Activated naive CD4-positive, alpha-beta T cell treated with anti-CD3 and anti-CD28 coated beads, Interleukin-2, amount 50 U/mL, for 24 hours (primary cell): ENCODE measurements around the gene OR10G3.
A peak's percentile ranks its signal among the peaks of the same experiment; 100 is the strongest.

Experiments used
- H3K27ac Mint-ChIP-seq: one replicate; pipeline ENCODE4 v1.8.0; 2021; ENCODE audit warnings: mild to moderate bottlenecking, mixed read lengths
- H3K27me3 Mint-ChIP-seq: one replicate; pipeline ENCODE4 v1.8.0; 2021; ENCODE audit warnings: mixed read lengths
- H3K36me3 Mint-ChIP-seq: one replicate; pipeline ENCODE4 v1.8.0; 2021; ENCODE audit warnings: mixed read lengths
- H3K4me1 Mint-ChIP-seq: one replicate; pipeline ENCODE4 v1.8.0; 2021; ENCODE audit warnings: mixed read lengths
- H3K4me3 Mint-ChIP-seq: one replicate; pipeline ENCODE4 v1.8.0; 2021; ENCODE audit warnings: mild to moderate bottlenecking, mixed read lengths
- H3K9me3 Mint-ChIP-seq: one replicate; pipeline ENCODE4 v1.8.0; 2021; ENCODE audit warnings: mixed read lengths

The OR10G3 gene

DNA sequence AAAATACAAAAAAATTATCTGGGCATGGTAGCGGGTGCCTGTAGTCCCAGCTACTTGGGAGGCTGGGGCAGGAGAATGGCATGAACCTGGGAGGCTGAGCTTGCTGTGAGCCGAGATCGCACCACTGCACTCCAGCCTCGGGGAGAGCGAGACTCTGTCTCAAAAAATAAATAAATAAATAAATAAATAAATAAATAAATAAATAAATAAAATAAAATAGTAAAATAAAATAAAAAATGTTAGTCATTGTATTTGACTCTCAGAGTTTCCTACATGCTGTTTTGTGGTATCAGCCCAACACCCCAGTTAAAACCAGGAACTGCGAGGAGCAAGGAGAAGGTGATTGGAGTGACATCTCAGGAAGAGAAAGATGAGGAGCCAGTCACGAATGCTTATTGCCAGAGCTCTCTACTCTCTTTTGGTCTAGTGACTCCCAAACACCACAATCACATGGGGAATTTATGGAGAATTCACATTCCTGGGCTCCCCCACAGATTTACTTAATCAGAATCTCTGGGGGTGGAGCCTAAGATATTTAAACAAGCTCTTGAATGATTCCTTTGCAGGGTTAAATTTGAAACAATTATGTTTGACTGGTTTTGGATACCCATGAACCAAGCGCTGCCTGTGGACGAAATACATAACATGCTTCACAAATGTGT, 38.3 kb downstream of the OR10G3 start:
- Mint-ChIP-seq H3K36me3 (peaks cover 4% of the 10 kb centered on the region), H3K27me3 (peaks cover 24% of the 10 kb centered on the region), H3K27ac (no peak overlapping the region)

DNA sequence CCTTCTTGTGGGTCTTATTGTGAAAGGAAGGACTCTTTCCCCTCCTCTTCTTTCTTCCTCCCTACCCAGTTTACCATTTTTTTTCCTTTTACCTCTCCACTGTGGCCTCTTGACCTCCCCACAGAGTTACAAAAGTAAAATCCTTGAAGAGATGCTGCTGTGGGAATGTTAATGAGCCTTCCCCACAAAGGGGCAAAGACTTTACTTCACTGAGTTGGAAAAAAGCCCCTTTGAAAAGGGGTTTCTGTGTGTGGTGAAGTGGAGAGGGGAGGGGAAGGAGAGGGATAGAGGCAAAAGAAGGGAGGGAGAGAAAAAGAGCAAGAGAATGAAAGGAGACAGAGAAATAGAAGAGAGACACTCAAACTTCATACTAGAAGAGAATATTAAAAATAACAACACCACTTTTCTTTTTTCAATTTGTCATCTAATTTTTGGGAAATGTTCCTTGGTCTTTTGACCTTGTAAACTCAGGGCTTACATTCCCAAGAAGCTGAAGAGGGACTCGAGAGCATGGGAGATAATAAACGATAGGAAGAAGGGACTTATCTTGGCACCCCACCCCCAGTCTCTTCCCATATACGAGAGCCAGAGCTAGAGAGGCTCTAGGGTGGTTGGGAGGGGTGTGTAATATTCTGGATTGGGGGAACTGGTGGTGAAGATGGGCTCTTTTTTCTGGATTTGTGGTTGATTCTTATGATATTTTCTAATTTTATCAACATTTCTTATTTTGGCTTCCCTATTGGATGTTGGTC, 40.5 kb downstream of the OR10G3 start:
- Mint-ChIP-seq H3K4me1 (peaks cover 9% of the 10 kb centered on the region), H3K9me3 (no peaks in the 10 kb centered on the region), H3K4me3 (no peak overlapping the region), H3K27me3 (peaks cover 36% of the 10 kb centered on the region), H3K27ac (no peak overlapping the region), H3K36me3 (peaks cover 8% of the 10 kb centered on the region)

More for the DNA sequence above, 38.3 kb downstream of the OR10G3 start:
- Mint-ChIP-seq H3K4me3 (no peak overlapping the region), H3K9me3 (no peaks in the 10 kb centered on the region), H3K4me1 (peaks cover 5% of the 10 kb centered on the region)

DNA sequence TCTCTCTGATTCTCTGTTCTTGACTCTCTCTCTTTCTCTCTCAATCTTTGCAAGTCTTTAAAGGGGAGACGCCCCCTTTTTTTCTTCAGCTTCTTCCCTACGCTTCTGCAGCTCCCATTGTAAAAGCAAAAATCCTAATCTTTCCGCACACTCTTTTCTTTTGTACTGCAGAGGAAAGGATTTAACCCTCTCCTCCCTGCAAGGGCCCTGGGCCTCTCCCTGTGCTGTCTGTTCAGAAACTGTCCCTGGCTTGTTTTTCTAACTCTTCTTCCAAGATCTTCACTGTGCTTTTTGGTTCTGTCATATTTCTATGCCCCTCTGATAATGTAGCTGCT, 42.8 kb downstream of the OR10G3 start:
- Mint-ChIP-seq H3K36me3 (peaks cover 6% of the 10 kb centered on the region), H3K4me1 (peaks cover 9% of the 10 kb centered on the region), H3K27ac (no peak overlapping the region), H3K27me3 (peaks cover 36% of the 10 kb centered on the region), H3K9me3 (no peaks in the 10 kb centered on the region), H3K4me3 (no peak overlapping the region)

DNA sequence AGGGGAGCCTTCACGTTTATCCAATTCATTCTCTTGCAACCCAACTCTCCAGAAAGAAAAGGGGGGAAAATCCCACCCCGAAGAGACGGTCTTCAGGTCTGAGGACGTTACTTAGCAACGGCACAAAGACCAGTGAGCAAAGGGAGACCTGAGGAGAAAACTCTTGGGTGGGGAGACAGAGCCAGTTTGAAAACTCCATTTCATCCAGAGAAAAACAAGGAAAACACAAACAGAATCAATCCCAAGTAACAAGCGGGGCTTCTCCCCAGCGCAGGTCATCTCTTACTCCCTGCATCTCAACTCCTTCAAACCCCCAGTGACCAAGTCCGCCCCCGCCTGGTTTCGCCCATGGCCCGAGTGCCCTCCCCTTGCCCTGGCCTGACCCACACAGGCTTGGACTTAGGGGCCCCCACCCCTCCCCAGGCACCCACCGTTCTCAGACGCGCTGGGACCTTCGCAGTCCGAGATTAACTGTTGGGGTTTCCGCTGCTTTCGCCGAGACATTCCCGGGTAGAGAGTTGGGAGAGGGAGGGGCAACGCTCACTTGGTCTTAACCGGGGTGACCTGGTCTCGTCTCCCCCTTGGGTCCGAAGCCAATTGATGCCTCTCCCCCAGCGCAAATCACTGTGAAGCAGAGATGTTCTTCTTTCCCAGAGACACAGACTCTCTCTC, 43.3 kb downstream of the OR10G3 start:
- peaks cover 36% of the 10 kb centered on the region for H3K27me3 Mint-ChIP-seq
- peaks cover 6% of the 10 kb centered on the region for H3K36me3 Mint-ChIP-seq
- no peak overlapping the region for H3K27ac Mint-ChIP-seq
- H3K4me1 Mint-ChIP-seq: peaks cover 9% of the 10 kb centered on the region
- no peaks in the 10 kb centered on the region for H3K9me3 Mint-ChIP-seq
- no peak overlapping the region for H3K4me3 Mint-ChIP-seq

DNA sequence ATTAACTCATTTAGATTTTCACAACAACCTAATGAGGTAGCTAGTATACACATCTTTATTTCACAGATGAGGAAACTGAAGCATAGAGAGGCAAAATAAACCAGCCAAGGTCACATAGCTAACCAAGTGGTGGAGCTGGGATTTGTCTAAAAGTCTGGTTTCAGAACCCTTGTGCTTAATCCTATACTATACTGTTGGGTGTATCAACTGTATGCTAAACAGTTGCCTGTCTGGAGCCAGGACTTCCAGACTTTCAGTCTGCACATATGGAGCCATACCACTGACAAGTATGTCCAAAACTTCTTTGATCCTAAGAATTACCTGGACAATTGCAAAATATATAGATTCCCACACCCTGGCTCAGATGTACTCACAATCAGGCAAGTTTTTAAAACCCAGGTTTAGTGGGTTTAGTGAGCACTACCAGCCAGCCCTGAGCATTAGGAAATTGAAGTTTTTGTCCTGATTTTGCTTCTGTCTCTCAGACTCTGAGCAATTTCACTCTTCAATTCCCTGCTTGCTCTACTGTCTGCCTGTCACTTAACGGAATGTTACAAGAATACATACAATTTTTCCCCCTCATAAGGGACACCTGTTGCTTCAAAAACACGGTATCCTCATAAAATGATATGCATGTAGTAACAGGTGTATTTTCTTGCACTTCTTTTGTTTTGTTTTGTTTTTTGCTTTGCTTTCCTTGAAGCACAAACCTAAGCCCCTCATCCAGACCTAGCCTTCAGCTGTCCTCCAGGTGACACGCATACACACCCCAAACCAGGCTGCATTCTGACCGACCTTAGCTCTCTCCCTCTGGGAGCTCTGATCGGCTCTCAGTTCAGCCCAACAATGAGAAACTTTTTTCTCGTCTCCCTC, 44.1 kb downstream of the OR10G3 start:
- H3K4me3 Mint-ChIP-seq: no peak overlapping the region
- no peak overlapping the region for H3K27ac Mint-ChIP-seq
- peaks cover 6% of the 10 kb centered on the region for H3K36me3 Mint-ChIP-seq
- no peaks in the 10 kb centered on the region for H3K9me3 Mint-ChIP-seq
- peaks cover 36% of the 10 kb centered on the region for H3K27me3 Mint-ChIP-seq
- H3K4me1 Mint-ChIP-seq: peaks cover 9% of the 10 kb centered on the region

DNA sequence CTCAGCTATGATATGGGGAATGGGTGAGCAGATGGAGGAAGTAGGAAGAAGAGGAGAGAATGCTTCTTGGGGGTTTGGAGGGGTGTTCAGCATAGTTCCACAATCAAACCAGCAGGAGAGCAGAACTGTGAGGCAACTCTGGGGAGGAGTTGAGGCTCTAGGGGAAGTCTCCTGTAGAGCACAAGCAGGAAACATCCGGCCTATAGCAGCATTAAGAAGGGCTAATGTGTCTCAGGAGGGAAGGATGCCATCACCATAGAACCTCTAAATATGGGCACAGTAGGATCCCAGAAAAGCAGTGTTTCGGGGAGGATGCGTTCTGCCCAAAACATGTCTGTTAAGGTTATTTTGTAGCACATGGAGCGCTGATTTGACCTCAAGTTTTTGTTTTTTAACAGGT, 45.3 kb downstream of the OR10G3 start:
- H3K4me3 Mint-ChIP-seq: no peak overlapping the region
- H3K27me3 Mint-ChIP-seq: peaks cover 33% of the 10 kb centered on the region
- peaks cover 6% of the 10 kb centered on the region for H3K36me3 Mint-ChIP-seq
- H3K4me1 Mint-ChIP-seq: peaks cover 9% of the 10 kb centered on the region
- H3K9me3 Mint-ChIP-seq: no peaks in the 10 kb centered on the region
- H3K27ac Mint-ChIP-seq: no peak overlapping the region

DNA sequence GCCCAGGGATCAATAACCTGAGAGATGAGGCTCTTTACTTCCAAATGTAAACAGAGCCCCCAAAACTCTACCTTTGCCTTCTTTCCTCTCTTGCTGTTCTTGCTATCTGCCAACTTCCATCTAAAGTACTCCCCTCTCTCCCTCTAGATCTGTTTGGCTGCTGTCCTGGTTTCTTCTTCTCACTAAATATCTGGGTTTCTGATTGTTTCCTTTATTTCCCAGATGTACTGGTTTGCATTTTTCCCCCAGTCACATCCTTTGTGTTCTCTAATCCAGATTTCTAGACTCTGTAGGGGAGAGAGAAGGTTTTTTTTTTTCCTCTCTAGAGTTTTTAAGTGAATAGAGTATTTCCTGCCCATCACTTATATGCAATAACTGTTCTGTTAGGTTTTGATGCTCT, 46.6 kb downstream of the OR10G3 start:
- H3K36me3 Mint-ChIP-seq: peaks cover 6% of the 10 kb centered on the region
- H3K27ac Mint-ChIP-seq: no peak overlapping the region
- no peak overlapping the region for H3K4me3 Mint-ChIP-seq
- peaks cover 22% of the 10 kb centered on the region for H3K27me3 Mint-ChIP-seq
- no peaks in the 10 kb centered on the region for H3K9me3 Mint-ChIP-seq
- H3K4me1 Mint-ChIP-seq: peaks cover 9% of the 10 kb centered on the region

DNA sequence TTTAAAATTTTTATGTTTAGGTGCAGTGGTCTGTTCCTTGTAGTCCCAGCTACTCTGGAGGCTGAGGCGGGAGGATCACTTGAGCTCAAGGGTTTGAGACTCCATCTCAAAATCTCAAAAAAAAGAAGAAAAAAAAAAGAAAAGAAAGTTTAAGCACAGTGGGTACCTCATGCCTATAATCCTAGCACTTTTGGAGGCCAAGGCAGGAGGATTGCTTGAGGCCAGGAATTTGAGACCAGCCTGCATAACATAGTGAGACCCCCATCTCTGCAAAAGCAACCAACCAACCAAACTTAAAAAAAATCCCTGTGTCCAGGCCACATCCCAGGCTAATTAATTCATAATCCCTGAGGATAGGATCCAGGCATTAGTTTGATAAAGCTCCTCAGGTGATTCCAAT, 50.4 kb downstream of the OR10G3 start:
- Mint-ChIP-seq H3K4me1 (peaks cover 18% of the 10 kb centered on the region), H3K27ac (no peak overlapping the region), H3K4me3 (no peak overlapping the region), H3K36me3 (no peaks in the 10 kb centered on the region), H3K27me3 (peaks cover 5% of the 10 kb centered on the region), H3K9me3 (no peaks in the 10 kb centered on the region)

DNA sequence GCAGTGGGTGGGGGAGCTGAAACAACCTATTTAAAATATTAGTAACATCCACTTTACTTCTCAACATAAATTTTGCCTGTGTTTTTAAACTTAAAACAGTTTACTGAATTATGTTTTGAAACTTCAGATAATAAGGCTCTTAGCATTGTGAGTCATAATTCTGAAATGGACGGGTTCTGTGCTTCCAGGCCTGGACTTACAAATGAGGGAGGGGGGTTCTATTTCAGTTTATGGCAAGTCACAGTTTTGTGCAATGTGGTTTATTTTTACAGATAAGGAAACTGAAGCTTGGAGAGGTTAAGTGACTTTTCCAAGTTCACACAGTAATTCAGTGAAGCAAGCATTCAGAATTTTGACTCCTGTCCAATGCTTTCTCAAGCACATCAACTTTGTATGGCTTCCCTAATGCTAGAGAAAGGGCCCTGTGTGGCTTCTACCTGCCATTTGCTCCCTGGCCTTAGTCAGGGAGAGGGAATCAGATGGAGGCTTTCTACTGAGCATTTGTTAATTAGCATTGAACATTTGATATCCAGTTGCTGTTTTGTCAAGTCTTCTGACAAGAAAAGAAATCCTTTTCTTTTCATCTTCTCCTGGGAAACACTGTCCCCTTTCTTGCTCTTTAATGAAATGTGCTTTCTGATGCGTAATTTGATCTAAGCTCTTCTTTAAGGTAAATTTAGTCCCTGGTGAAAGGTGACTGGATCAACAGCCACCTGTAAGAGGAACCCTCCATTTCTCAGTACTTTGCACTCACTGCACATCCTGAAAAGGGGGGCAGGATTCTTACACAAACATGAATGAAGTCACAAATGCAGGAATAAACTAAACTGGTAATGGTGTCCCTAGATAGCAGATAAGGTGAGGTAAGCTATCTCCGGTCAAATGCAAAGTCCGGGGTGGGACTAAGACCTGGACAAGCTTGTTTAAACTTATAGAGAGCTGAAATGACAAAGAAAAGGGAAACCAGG, 51.2 kb downstream of the OR10G3 start:
- H3K27ac Mint-ChIP-seq: no peak overlapping the region
- H3K27me3 Mint-ChIP-seq: peaks cover 1% of the 10 kb centered on the region
- peaks cover 18% of the 10 kb centered on the region for H3K4me1 Mint-ChIP-seq
- H3K9me3 Mint-ChIP-seq: no peaks in the 10 kb centered on the region
- no peak overlapping the region for H3K4me3 Mint-ChIP-seq
- H3K36me3 Mint-ChIP-seq: no peaks in the 10 kb centered on the region

DNA sequence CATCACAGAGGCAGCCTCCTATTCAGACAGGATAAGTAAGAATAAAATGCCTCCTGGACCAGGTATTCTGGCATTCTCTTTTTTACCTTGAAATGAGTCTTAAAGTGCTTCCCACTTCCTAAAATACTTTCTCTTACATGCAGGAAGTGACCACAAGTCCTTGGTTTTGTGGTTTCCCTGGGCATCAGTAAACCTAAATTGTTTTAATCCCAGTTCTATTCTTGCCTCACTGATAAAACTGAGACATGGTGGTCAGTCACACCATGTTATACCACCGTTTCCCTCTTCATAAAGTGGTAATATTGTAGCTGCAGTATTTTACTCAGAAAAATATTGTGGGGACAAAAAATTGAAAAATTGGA, 52.6 kb downstream of the OR10G3 start:
- peaks cover 19% of the 10 kb centered on the region for H3K4me1 Mint-ChIP-seq
- no peaks in the 10 kb centered on the region for H3K9me3 Mint-ChIP-seq
- no peaks in the 10 kb centered on the region for H3K36me3 Mint-ChIP-seq
- H3K4me3 Mint-ChIP-seq: peak overlapping the region; percentile 83
- H3K27me3 Mint-ChIP-seq: no peaks in the 10 kb centered on the region
- no peak overlapping the region for H3K27ac Mint-ChIP-seq

DNA sequence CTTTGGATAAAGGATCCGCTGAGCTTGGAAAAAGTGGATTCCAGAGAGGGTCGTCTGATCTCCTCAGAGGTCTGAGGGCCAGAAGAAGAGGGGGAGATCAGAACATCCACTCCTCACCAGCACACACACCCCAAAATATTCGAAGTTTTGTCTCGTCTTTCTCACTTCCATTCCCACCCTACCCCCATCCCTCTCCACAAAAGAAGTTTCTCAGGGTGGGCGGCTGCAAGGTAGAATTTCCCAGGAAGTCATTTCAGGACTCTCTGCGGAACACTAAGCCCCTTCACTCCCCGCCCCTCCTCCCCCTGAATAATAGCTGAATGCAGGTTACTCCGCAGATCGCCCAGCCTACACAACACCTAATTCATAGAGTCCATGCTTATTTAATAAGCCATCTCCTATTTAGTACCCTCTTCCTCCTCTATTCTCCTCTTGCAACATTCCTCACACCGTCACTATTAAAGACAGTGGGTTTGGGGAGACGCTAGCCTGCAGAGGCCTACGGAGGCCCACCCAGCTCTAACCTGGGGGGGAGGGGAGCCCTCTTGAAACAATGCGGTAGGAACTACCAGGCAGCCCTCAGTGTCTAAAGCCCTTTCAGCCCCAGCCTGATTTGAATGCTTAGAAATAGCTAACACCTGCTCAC, 53.1 kb downstream of the OR10G3 start:
- no peaks in the 10 kb centered on the region for H3K9me3 Mint-ChIP-seq
- peak overlapping the region; percentile 83 for H3K4me3 Mint-ChIP-seq
- no peak overlapping the region for H3K27ac Mint-ChIP-seq
- H3K27me3 Mint-ChIP-seq: no peaks in the 10 kb centered on the region
- H3K36me3 Mint-ChIP-seq: no peaks in the 10 kb centered on the region
- H3K4me1 Mint-ChIP-seq: peaks cover 22% of the 10 kb centered on the region

DNA sequence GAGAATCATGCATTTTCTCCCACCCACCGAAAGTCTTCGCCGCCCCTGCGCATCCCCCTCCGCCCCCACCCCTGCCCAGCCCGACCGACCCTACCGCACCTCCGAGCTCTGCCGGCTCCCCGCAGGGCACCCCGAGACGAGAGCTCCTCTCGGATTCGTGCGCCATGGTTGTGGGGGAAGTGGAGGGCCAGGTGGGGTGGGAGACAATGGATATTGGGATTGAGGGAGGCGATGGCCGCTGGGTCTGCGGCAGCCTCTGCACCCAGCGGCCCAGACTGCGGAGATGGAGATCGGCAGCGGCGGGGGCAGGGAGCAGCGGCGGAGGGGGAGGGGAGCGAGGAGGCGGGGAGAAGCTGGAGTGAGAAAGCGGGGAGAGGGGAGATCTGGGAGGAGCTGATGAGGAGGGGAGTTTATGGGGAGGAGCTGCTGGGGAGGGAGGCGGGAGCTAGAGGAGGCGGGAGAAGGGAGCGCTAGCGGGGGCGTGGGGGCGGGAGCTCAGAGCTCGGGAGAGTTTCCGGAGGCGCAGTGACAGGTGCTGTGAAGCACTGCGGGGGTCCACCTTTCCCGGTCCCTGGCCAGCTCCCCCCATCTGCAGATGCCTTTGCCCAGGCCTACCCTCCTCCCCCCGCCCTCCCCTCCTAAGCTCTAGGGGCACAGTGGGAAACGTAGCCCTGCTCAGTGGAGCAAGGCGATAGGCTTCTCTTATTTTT, 53.8 kb downstream of the OR10G3 start, which contains the start of gene SALL2:
TSS of gene SALL2 (minus strand) at position 385 of the 710 bp plus-strand sequence. CDS start at position 166, 219 bp downstream.
- peaks cover 22% of the 10 kb centered on the region for H3K4me1 Mint-ChIP-seq
- H3K4me3 Mint-ChIP-seq: peak within 1 kb of the TSS; percentile 83
- no peaks in the 10 kb centered on the region for H3K9me3 Mint-ChIP-seq
- H3K36me3 Mint-ChIP-seq: no peaks in the 10 kb centered on the region
- peak within 1 kb of the TSS; percentile 48 for H3K27ac Mint-ChIP-seq
- no peaks in the 10 kb centered on the region for H3K27me3 Mint-ChIP-seq

DNA sequence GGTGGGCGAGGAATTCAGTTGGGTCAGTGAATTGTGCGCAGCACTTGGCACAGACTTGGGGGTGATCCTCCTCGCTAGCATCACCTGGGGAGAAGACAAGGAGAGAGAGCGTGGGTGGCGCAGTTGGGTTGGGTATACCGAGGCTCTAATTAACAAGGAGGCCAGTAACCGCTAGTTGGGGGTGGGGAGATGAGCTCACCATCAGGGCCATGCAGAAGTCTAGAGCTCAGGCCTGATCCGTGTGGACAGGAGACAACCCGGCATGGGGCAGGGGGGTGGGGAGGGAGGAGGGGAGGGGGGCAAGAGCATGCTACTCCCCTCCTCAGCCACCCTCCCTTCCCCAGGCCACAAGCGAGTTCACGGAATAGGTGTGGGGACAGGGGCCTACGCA, 54.3 kb downstream of the OR10G3 start:
- no peaks in the 10 kb centered on the region for H3K36me3 Mint-ChIP-seq
- H3K9me3 Mint-ChIP-seq: no peaks in the 10 kb centered on the region
- no peaks in the 10 kb centered on the region for H3K27me3 Mint-ChIP-seq
- H3K27ac Mint-ChIP-seq: peak overlapping the region; percentile 48
- peak overlapping the region; percentile 83 for H3K4me3 Mint-ChIP-seq
- H3K4me1 Mint-ChIP-seq: peaks cover 22% of the 10 kb centered on the region
